HepG2 (cell line): ENCODE data around the gene DNAJC5. TPM values are rescaled to one million over a fixed set of nuclear protein-coding genes. Genes with fewer than 3 reads are reported as not detected.

ENCODE experiments used
- AGO1 ChIP-seq: fragments of 200-400 bp; formaldehyde crosslinking; IDR thresholded peaks from 2 replicates; pipeline ENCODE4 v1.6.1; 2017; ENCODE audit warnings: mild to moderate bottlenecking, low read depth, low read length, moderate library complexity; ENCODE audit not compliant: poor library complexity, severe bottlenecking
- ATF4 ChIP-seq, 2 experiments: fragments of 450-650 bp in 1 of 2; sonication (generic) in 1 of 2; formaldehyde crosslinking; IDR thresholded peaks; 2 replicates each; pipeline versions ENCODE4 v1.5.0 to v1.8.0; 2020 to 2022; ENCODE audit warnings: mild to moderate bottlenecking in 1 of 2, missing genetic modification reagents in 1 of 2
- ATM ChIP-seq: fragments of 450-650 bp; IDR thresholded peaks from 2 replicates; pipeline ENCODE4 v1.7.1; 2017; ENCODE audit warnings: mild to moderate bottlenecking, borderline replicate concordance
- BHLHE40 ChIP-seq: IDR thresholded peaks from 2 replicates; pipeline ENCODE4 v1.6.1; 2011; ENCODE audit warnings: low read length, improper control_type of control experiment
- CCDC6 ChIP-seq: sonication (generic); formaldehyde crosslinking; IDR thresholded peaks from 2 replicates; pipeline ENCODE4 v1.8.1; 2022; ENCODE audit warnings: mild to moderate bottlenecking, missing genetic modification reagents, moderate library complexity
- CREBL2 ChIP-seq: sonication (generic); formaldehyde crosslinking; IDR thresholded peaks from 2 replicates; pipeline ENCODE4 v1.8.1; 2023; ENCODE audit warnings: missing genetic modification reagents, mild to moderate bottlenecking, borderline replicate concordance
- GABPB1 ChIP-seq: IDR thresholded peaks from 2 replicates; pipeline ENCODE4 v1.6.1; 2016; ENCODE audit warnings: mild to moderate bottlenecking, missing genetic modification reagents, moderate library complexity, missing compliant biosample characterization
- HIC2 ChIP-seq: sonication (generic); formaldehyde crosslinking; IDR thresholded peaks from 2 replicates; pipeline ENCODE4 v1.9.0; 2022; ENCODE audit warnings: low read depth, missing genetic modification reagents
- HNRNPH1 ChIP-seq: fragments of 200-400 bp; formaldehyde crosslinking; optimal IDR thresholded peaks from 2 replicates; pipeline ENCODE3; 2017; ENCODE audit warnings: mild to moderate bottlenecking, low read depth, low read length
- MEIS1 ChIP-seq: sonication (generic); formaldehyde crosslinking; IDR thresholded peaks from 2 replicates; pipeline ENCODE4 v1.9.0; 2021; ENCODE audit warnings: mild to moderate bottlenecking, missing genetic modification reagents, moderate library complexity, borderline replicate concordance
- MTERF4 ChIP-seq: sonication (generic); formaldehyde crosslinking; IDR thresholded peaks from 2 replicates; pipeline ENCODE4 v1.8.0; 2023; ENCODE audit warnings: mild to moderate bottlenecking, missing genetic modification reagents
- NR1H2 ChIP-seq: sonication (generic); formaldehyde crosslinking; IDR thresholded peaks from 2 replicates; pipeline ENCODE4 v1.8.1; 2022; ENCODE audit warnings: low read depth, missing genetic modification reagents, borderline replicate concordance
- PHB2 ChIP-seq: fragments of 450-650 bp; IDR thresholded peaks from 2 replicates; pipeline ENCODE4 v1.6.1; 2018; ENCODE audit not compliant: partially characterized antibody
- RBFOX2 ChIP-seq: fragments of 200-400 bp; formaldehyde crosslinking; IDR thresholded peaks from 2 replicates; pipeline ENCODE4 v1.6.1; 2017; ENCODE audit warnings: low read depth, mild to moderate bottlenecking, low read length
- REPIN1 ChIP-seq: sonication (generic); formaldehyde crosslinking; IDR thresholded peaks from 2 replicates; pipeline ENCODE4 v1.8.0; 2022; ENCODE audit warnings: missing genetic modification reagents, low read depth, mild to moderate bottlenecking, borderline replicate concordance
- SP140L ChIP-seq: sonication (generic); formaldehyde crosslinking; IDR thresholded peaks from 2 replicates; pipeline ENCODE4 v1.4.0; 2020; ENCODE audit warnings: missing genetic modification reagents, borderline replicate concordance
- SPEN ChIP-seq: sonication (generic); formaldehyde crosslinking; IDR thresholded peaks from 2 replicates; pipeline ENCODE4 v1.5.1; 2020; ENCODE audit warnings: low read depth, mild to moderate bottlenecking, missing genetic modification reagents
- TCF12 ChIP-seq, 2 experiments: fragments of 450-650 bp in 1 of 2; sonication (generic) in 1 of 2; formaldehyde crosslinking in 1 of 2; IDR thresholded peaks; 2 replicates each; pipeline versions ENCODE4 v1.6.1 to v1.8.0; 2017 to 2022; ENCODE audit warnings: antibody characterized with exemption in 1 of 2, mild to moderate bottlenecking in 1 of 2, missing genetic modification reagents in 1 of 2, moderate library complexity in 1 of 2
- ZNF670 ChIP-seq: sonication (generic); formaldehyde crosslinking; IDR thresholded peaks from 2 replicates; pipeline ENCODE4 v1.8.0; 2022; ENCODE audit warnings: mild to moderate bottlenecking, missing genetic modification reagents, borderline replicate concordance
- ZNF740 ChIP-seq: sonication (generic); formaldehyde crosslinking; IDR thresholded peaks from 2 replicates; pipeline ENCODE4 v1.4.0; 2020; ENCODE audit warnings: missing genetic modification reagents
- ZNF772 ChIP-seq: sonication (generic); formaldehyde crosslinking; IDR thresholded peaks from 2 replicates; pipeline ENCODE4 v1.5.0; 2020; ENCODE audit warnings: mild to moderate bottlenecking, missing genetic modification reagents
- ZSCAN12 ChIP-seq: sonication (generic); formaldehyde crosslinking; IDR thresholded peaks from 2 replicates; pipeline ENCODE4 v1.9.0; 2021; ENCODE audit warnings: mild to moderate bottlenecking, missing genetic modification reagents
- polyA plus RNA-seq, 8 experiments: library from polyadenylated mRNA; depleted of rRNA in 3 of 8; stranded (reverse) in 7 of 8; unstranded in 1 of 8; fragments of >200 nt; fragmentation: Illumina TruSeq in 4 of 8; extraction: Trizol in 4 of 8; gene quantifications; 2 replicates each; pipeline versions ENCODE4 v1.2.1 to v1.2.3, GENCODE V29; 2011 to 2016; ENCODE audit warnings: low read depth in 4 of 8, missing spikeins in 1 of 8, mixed read lengths in 1 of 8; ENCODE audit not compliant: insufficient read depth in 1 of 8
- total RNA-seq, 5 experiments: library from RNA; depleted of rRNA; stranded (reverse); fragments of >200 nt; fragmentation: Illumina TruSeq; extraction: Trizol; gene quantifications; 2 replicates each; pipeline ENCODE4 v1.2.3, GENCODE V29; 2016; ENCODE audit warnings: low read depth in 1 of 5
- TF ChIP-seq, protein P1 (sequence below): sonication (generic); formaldehyde crosslinking; IDR thresholded peaks from 2 replicates; pipeline ENCODE4 v1.5.1; 2020; ENCODE audit warnings: mild to moderate bottlenecking, missing genetic modification reagents, borderline replicate concordance

Gene DNAJC5
- total and polyA plus RNA-seq, 2 of the 13 experiments (the other 11 are each of a cell fraction or from before 2014, with no cell fraction given) = 42.8 to 64.5 TPM

DNA sequence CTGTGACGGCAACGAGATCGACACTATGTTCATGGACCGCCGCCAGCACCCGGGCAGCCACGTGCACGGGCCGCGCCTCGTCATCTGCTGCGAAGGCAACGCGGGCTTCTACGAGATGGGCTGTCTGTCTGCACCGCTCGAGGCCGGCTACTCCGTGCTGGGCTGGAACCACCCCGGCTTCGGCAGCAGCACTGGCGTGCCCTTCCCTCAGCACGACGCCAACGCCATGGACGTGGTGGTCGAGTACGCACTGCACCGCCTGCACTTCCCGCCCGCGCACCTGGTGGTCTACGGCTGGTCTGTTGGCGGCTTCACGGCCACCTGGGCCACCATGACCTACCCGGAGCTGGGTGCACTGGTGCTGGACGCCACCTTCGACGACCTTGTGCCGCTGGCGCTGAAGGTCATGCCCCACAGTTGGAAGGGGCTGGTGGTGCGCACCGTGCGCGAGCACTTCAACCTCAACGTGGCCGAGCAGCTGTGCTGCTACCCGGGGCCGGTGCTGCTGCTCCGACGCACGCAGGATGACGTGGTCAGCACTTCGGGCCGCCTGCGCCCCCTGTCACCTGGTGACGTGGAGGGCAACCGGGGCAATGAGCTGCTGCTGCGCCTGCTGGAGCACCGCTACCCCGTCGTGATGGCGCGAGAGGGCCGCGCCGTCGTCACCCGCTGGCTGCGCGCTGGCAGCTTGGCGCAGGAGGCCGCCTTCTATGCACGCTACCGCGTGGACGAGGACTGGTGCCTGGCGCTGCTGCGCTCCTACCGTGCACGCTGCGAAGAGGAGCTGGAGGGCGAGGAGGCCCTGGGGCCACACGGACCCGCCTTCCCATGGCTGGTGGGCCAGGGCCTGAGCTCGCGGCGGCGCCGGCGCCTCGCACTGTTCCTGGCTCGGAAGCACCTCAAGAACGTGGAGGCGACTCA lies 32.7 kb upstream of the DNAJC5 start (continued):
- TF ChIP-seq ZNF740 (CRISPR knock-in tag) = no peak
- no peak for TF ChIP-seq MEIS1 (CRISPR knock-in tag)
- TF ChIP-seq ATM = no peak
- no peak for TF ChIP-seq PHB2
- no peak for TF ChIP-seq GABPB1 (CRISPR knock-in tag)
- no peak for TF ChIP-seq REPIN1 (CRISPR knock-in tag)
- TF ChIP-seq NR1H2 (CRISPR knock-in tag) = no peak
- no peak for TF ChIP-seq BHLHE40
- TF ChIP-seq, protein P1, sequence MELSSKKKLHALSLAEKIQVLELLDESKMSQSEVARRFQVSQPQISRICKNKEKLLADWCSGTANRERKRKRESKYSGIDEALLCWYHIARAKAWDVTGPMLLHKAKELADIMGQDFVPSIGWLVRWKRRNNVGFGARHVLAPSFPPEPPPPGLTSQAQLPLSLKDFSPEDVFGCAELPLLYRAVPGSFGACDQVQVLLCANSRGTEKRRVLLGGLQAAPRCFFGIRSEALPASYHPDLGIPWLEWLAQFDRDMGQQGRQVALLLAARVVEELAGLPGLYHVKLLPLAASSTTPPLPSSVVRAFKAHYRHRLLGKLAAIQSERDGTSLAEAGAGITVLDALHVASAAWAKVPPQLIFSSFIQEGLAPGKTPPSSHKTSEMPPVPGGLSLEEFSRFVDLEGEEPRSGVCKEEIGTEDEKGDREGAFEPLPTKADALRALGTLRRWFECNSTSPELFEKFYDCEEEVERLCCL (CRISPR knock-in tag) = no peak
- no peak for TF ChIP-seq ZNF772
- no peak for TF ChIP-seq SPEN (CRISPR knock-in tag)
- no peak for TF ChIP-seq ZNF670 (CRISPR knock-in tag)
- peak; percentile 40 for TF ChIP-seq AGO1
- no peak for TF ChIP-seq SP140L (CRISPR knock-in tag)
- TF ChIP-seq ZSCAN12 (CRISPR knock-in tag) = no peak
- no peak for TF ChIP-seq MTERF4 (CRISPR knock-in tag)
- TF ChIP-seq HNRNPH1 = no peak
- no peak for TF ChIP-seq ATF4 (CRISPR knock-in tag; IDR thresholded peaks at IDR 0.05)
- TF ChIP-seq RBFOX2 = peak; percentile 89
- TF ChIP-seq HIC2 = no peak
- no peak for TF ChIP-seq CREBL2 (CRISPR knock-in tag)
- no peak for TF ChIP-seq TCF12 (IDR thresholded peaks at IDR 0.05)
- TF ChIP-seq TCF12 (CRISPR knock-in tag; IDR thresholded peaks at IDR 0.05) = no peak
- TF ChIP-seq CCDC6 (CRISPR knock-in tag) = no peak
